ENCODE data around the gene UBE2A. TPM values are rescaled to one million over a fixed set of nuclear protein-coding genes. Genes with fewer than 3 reads are reported as not detected.

UBE2A gene
- total RNA-seq, 2 donors from 2014 or later: 30.2 to 31.9 TPM

GRCh38 chrX:119617517-119618164 is 43.3 kb downstream of the UBE2A start:
- H3K36me3 ChIP-seq: no peaks in the 10 kb centered on the region
- no peak overlapping the region for H3K4me3 ChIP-seq
- DNase-seq (ENCODE audit: low spot score): no peak
- TF ChIP-seq, protein P1, sequence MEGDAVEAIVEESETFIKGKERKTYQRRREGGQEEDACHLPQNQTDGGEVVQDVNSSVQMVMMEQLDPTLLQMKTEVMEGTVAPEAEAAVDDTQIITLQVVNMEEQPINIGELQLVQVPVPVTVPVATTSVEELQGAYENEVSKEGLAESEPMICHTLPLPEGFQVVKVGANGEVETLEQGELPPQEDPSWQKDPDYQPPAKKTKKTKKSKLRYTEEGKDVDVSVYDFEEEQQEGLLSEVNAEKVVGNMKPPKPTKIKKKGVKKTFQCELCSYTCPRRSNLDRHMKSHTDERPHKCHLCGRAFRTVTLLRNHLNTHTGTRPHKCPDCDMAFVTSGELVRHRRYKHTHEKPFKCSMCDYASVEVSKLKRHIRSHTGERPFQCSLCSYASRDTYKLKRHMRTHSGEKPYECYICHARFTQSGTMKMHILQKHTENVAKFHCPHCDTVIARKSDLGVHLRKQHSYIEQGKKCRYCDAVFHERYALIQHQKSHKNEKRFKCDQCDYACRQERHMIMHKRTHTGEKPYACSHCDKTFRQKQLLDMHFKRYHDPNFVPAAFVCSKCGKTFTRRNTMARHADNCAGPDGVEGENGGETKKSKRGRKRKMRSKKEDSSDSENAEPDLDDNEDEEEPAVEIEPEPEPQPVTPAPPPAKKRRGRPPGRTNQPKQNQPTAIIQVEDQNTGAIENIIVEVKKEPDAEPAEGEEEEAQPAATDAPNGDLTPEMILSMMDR (IDR thresholded peaks at IDR 0.05): no peak
- H3K27me3 ChIP-seq: no peaks in the 10 kb centered on the region
- no peaks in the 10 kb centered on the region for H3K4me1 ChIP-seq
- no peaks in the 10 kb centered on the region for H3K9me3 ChIP-seq
- H3K27ac ChIP-seq: no peak overlapping the region

DNA sequence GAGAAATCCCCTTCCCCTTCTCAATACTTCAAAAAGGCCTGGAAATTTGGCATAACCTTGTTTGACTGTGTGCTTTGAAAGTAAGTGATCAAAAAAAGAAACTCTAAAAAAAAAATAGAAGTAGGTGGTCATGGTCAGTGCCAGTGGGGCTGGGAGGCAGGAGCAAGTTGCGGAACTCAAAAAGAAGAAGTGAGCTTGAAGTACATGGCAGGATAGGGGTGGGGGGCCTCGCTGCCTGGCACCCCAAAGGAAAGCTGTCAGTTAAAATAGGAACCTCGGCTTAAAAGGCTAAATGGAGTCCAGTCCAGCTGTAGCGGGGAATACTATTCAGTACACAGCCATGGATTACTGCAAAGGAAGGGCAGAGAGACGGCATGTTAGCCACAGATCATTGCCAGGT is 44.1 kb downstream of the UBE2A start:
- H3K27me3 ChIP-seq: no peaks in the 10 kb centered on the region
- H3K9me3 ChIP-seq: no peaks in the 10 kb centered on the region
- H3K4me1 ChIP-seq: no peaks in the 10 kb centered on the region
- TF ChIP-seq, protein P1 (IDR thresholded peaks at IDR 0.05): no peak
- no peak overlapping the region for H3K27ac ChIP-seq
- H3K36me3 ChIP-seq: no peaks in the 10 kb centered on the region
- no peak for DNase-seq (ENCODE audit: low spot score)
- no peak overlapping the region for H3K4me3 ChIP-seq

DNA sequence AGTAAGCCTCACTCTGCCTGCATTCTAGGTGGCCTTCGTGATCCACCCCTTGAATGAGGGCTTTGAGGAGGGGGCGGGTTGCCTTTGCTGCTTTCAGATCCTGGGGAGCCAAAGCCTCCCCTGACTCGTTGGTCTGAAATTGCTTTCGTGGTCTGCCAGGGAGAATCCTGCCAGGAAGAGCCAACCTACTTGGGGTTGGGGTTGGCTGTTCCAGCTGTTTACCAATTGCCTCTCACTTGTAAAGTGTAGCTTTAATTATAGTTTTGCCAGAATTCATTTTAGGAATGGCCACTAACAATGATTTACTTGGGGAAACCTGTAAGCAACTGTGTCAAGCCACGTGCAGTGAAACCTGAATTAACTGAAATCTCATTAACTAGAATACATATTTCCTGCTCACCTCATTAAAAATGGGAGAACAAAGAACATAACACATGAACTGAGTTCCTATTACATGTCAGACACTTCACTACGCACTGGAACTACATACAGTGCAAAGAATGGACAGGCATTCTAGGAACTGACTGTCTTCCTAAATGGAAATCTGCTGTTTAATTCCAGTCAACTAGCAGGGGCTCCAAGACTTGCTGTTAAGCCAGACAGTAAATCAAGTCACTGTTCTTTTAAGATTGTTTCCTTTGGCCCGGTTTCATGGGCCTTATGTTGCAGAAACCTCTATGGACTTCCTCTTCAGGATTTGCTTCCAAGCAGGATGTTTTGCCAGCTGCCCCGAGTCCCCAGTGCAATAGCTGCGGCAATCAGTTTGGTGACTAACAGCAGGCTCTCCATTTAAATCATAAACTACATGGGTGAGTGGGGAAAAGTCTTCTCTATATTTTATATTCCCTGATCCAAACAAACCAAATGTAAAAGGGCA is 48.2 kb downstream of the UBE2A start:
- no peaks in the 10 kb centered on the region for H3K9me3 ChIP-seq
- H3K4me1 ChIP-seq: no peaks in the 10 kb centered on the region
- DNase-seq (ENCODE audit: low spot score): no peak
- no peaks in the 10 kb centered on the region for H3K36me3 ChIP-seq
- no peak overlapping the region for H3K27ac ChIP-seq
- no peaks in the 10 kb centered on the region for H3K27me3 ChIP-seq
- H3K4me3 ChIP-seq: no peak overlapping the region
- TF ChIP-seq, protein P1 (IDR thresholded peaks at IDR 0.05): no peak

DNA sequence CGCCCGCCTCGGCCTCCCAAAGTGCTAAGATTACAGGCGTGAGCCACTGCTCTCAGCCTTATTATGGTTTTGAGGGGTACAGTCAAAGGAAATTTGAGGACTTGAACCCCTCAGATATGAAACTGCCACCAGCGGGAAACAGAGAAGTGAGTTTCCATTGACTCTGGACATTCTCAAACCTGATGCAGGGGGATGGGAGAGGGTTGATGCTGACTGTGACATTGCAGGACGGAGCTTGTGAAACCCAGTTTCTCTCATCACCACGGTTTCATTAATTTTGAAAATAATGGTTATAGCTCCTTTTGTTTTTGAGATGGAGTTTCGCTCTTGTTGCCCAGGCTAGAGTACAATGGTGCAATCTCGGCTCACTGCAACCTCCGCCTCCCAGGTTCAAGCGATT is 50.1 kb downstream of the UBE2A start:
- Histone ChIP-seq H3K27me3 (no peaks in the 10 kb centered on the region), H3K36me3 (no peaks in the 10 kb centered on the region), H3K4me1 (no peaks in the 10 kb centered on the region), H3K27ac (no peak overlapping the region), H3K9me3 (no peaks in the 10 kb centered on the region), H3K4me3 (no peak overlapping the region)
- TF ChIP-seq, protein P1 (IDR thresholded peaks at IDR 0.05): no peak
- no peak for DNase-seq (ENCODE audit: low spot score)

GRCh38 chrX:119624951-119625668 is 50.7 kb downstream of the UBE2A start:
- no peaks in the 10 kb centered on the region for H3K27me3 ChIP-seq
- no peak overlapping the region for H3K27ac ChIP-seq
- no peak for DNase-seq (ENCODE audit: low spot score)
- no peaks in the 10 kb centered on the region for H3K9me3 ChIP-seq
- H3K4me1 ChIP-seq: no peaks in the 10 kb centered on the region
- no peak overlapping the region for H3K4me3 ChIP-seq
- H3K36me3 ChIP-seq: no peaks in the 10 kb centered on the region
- TF ChIP-seq, protein P1 (IDR thresholded peaks at IDR 0.05): no peak
